ENCODE measurements around the gene SAC3D1. TPM values are rescaled to one million over a fixed set of nuclear protein-coding genes. Genes with fewer than 3 reads are reported as not detected.

Gene SAC3D1
- total RNA-seq, 1 donor from 2014 or later: 19.6 TPM

- no peaks in the 10 kb centered on the region for H3K36me3 ChIP-seq
- DNase-seq (ENCODE audit: low spot score in 2 of 2): no peak
- TF ChIP-seq CTCF (IDR thresholded peaks at IDR 0.05): no peak
- no peaks in the 10 kb centered on the region for H3K27me3 ChIP-seq
- H3K27ac ChIP-seq: no peak overlapping the region
- intact Hi-C loops (cut with DNase I): no loop called here
- H3K4me1 ChIP-seq: no peaks in the 10 kb centered on the region
- H3K4me3 ChIP-seq: no peak overlapping the region
- no peaks in the 10 kb centered on the region for H3K9me3 ChIP-seq
Observed at GRCh38 chr11:65067446-65067845, 26.4 kb downstream of the SAC3D1 start.

- no peak for TF ChIP-seq CTCF (IDR thresholded peaks at IDR 0.05)
- H3K9me3 ChIP-seq: no peaks in the 10 kb centered on the region
- H3K4me3 ChIP-seq: no peak overlapping the region
- H3K36me3 ChIP-seq: no peaks in the 10 kb centered on the region
- no peaks in the 10 kb centered on the region for H3K27me3 ChIP-seq
- intact Hi-C loops (cut with DNase I): no loop called here
- no peak for DNase-seq (ENCODE audit: low spot score in 2 of 2)
- no peak overlapping the region for H3K27ac ChIP-seq
- no peaks in the 10 kb centered on the region for H3K4me1 ChIP-seq
Observed at GRCh38 chr11:65069217-65069616, 28.2 kb downstream of the SAC3D1 start.

GRCh38 chr11:65071907-65072630 lies 31.1 kb downstream of the SAC3D1 start:
- H3K27me3 ChIP-seq: no peaks in the 10 kb centered on the region
- H3K4me1 ChIP-seq: no peaks in the 10 kb centered on the region
- no peak overlapping the region for H3K4me3 ChIP-seq
- no peak for DNase-seq (ENCODE audit: low spot score in 2 of 2)
- no peak for TF ChIP-seq CTCF (IDR thresholded peaks at IDR 0.05)
- intact Hi-C loops (cut with DNase I): no loop called here
- H3K9me3 ChIP-seq: no peaks in the 10 kb centered on the region
- H3K36me3 ChIP-seq: no peaks in the 10 kb centered on the region
- no peak overlapping the region for H3K27ac ChIP-seq

GRCh38 chr11:65072631-65072966 lies 31.6 kb downstream of the SAC3D1 start:
- TF ChIP-seq CTCF (IDR thresholded peaks at IDR 0.05): no peak
- no peak for DNase-seq (ENCODE audit: low spot score in 2 of 2)
- intact Hi-C loops (cut with DNase I): no loop called here
- Histone ChIP-seq H3K4me1 (no peaks in the 10 kb centered on the region), H3K27ac (no peak overlapping the region), H3K36me3 (no peaks in the 10 kb centered on the region), H3K9me3 (no peaks in the 10 kb centered on the region), H3K27me3 (no peaks in the 10 kb centered on the region), H3K4me3 (no peak overlapping the region)

GRCh38 chr11:65077451-65077850 lies 36.4 kb downstream of the SAC3D1 start:
- Histone ChIP-seq H3K4me3 (no peak overlapping the region), H3K27me3 (no peaks in the 10 kb centered on the region), H3K4me1 (no peaks in the 10 kb centered on the region), H3K9me3 (no peaks in the 10 kb centered on the region), H3K36me3 (no peaks in the 10 kb centered on the region), H3K27ac (no peak overlapping the region)
- DNase-seq (ENCODE audit: low spot score in 2 of 2): no peak
- intact Hi-C loops (cut with DNase I): no loop called here
- no peak for TF ChIP-seq CTCF (IDR thresholded peaks at IDR 0.05)

GRCh38 chr11:65078151-65078550 lies 37.1 kb downstream of the SAC3D1 start:
- intact Hi-C loops (cut with DNase I): no loop called here
- TF ChIP-seq CTCF (IDR thresholded peaks at IDR 0.05): peak in 1 of 3 experiments; percentile 38
- no peaks in the 10 kb centered on the region for H3K27me3 ChIP-seq
- no peak overlapping the region for H3K27ac ChIP-seq
- H3K36me3 ChIP-seq: no peaks in the 10 kb centered on the region
- DNase-seq (ENCODE audit: low spot score in 2 of 2): no peak
- H3K4me3 ChIP-seq: no peak overlapping the region
- H3K4me1 ChIP-seq: no peaks in the 10 kb centered on the region
- no peaks in the 10 kb centered on the region for H3K9me3 ChIP-seq
